Measurements from ENCODE around the gene CRISP3. TPM values are rescaled to one million over a fixed set of nuclear protein-coding genes. Genes with fewer than 3 reads are reported as not detected.

Gene CRISP3
- total and polyA plus RNA-seq, 9 of the 15 experiments (the other 6 are each of a cell fraction or from before 2014, with no cell fraction given), result 0.21 to 2.0 (median 0.58) TPM

- 0 out of 2 replicates have a peak overlapping the region, but pooled peaks have one; percentile 21 for H2AFZ ChIP-seq (ENCODE audit: low read depth, low read length)
- H3K4me2 ChIP-seq (ENCODE audit: insufficient read depth, low read length), result no peak overlapping the region; the same call in 1 of the 2 replicates
- WGBS (ENCODE audit: insufficient coverage, low coverage, missing lambda C conversion rate), result 9% methylated on average over 5 of the region's 5 CpGs
- H3K9me3 ChIP-seq (replicated peaks; ENCODE audit: control insufficient read depth, insufficient read depth, low read depth, low read length), result no peaks in the 10 kb centered on the region; the same call in 1 of the 2 replicates
- H3K36me3 ChIP-seq (ENCODE audit: control insufficient read depth, insufficient read depth, low read length), result no peaks in the 10 kb centered on the region; the same call in 2 of the 3 replicates
- no peak overlapping the region; the same call in 2 of the 3 replicates for H3K27ac ChIP-seq (ENCODE audit: extremely low read depth, low read depth, low read length)
- POLR2A ChIA-PET, result no interaction called here
- no peaks in the 10 kb centered on the region for H4K20me1 ChIP-seq (replicated peaks; ENCODE audit: control insufficient read depth, insufficient read depth, low read length)
- intact Hi-C loops (cut with micrococcal nuclease) (no loop called here), in situ Hi-C loops (cut with MboI) (no loop called here)
- FAIRE-seq (peak; percentile 87), DNase-seq (ENCODE audit: extremely low read depth in 1 of 4, low spot score in 3 of 4) (peak in 2 of 4 experiments; percentile 42 to 78), ATAC-seq (peak; percentile 58)
- H3K79me2 ChIP-seq (ENCODE audit: control insufficient read depth, insufficient read depth, low read length), result no peaks in the 10 kb centered on the region
- no peaks in the 10 kb centered on the region for H3K27me3 ChIP-seq (ENCODE audit: control insufficient read depth in 2 of 2, insufficient read depth in 2 of 2, low read length in 2 of 2)
- CTCF ChIA-PET (ENCODE audit: low intra/inter-chr PET ratio), result no interaction called here
- no peak overlapping the region for H3K4me3 ChIP-seq
- BruUV-seq (replicated peaks), result no TSS peak
- H3K9me1 ChIP-seq (ENCODE audit: control insufficient read depth, insufficient read depth, low read length), result no peaks in the 10 kb centered on the region
- no peak overlapping the region for H3K9ac ChIP-seq (ENCODE audit: insufficient read depth in 1 of 2, low read depth in 2 of 2, low read length in 2 of 2)
- H3K4me1 ChIP-seq (replicated peaks in 1 of 2; ENCODE audit: control insufficient read depth in 2 of 2, insufficient read depth in 2 of 2, low read length in 2 of 2), result peaks cover 8 to 18% of the 10 kb centered on the region in 2 experiments
- TF ChIP-seq MXI1 (IDR thresholded peaks at IDR 0.05; ENCODE audit: low read depth, low read length), result no peak
- TF ChIP-seq FOXM1 (IDR thresholded peaks at IDR 0.05; ENCODE audit: low read depth), result peak; percentile 49
- TF ChIP-seq FOXM1 (CRISPR knock-in tag; IDR thresholded peaks at IDR 0.05; ENCODE audit: low read depth), result no peak
- no peak for TF ChIP-seq ELF1 (tag; IDR thresholded peaks at IDR 0.05)
- peak; percentile 82 to 92 for TF ChIP-seq TRIM24 (IDR thresholded peaks at IDR 0.05)
- TF ChIP-seq MBD1 (CRISPR knock-in tag; IDR thresholded peaks at IDR 0.05), result no peak
- peak; percentile 93 for TF ChIP-seq CHAMP1 (IDR thresholded peaks at IDR 0.05)
- no peak for TF ChIP-seq ZNF274 (IDR thresholded peaks at IDR 0.05; ENCODE audit: borderline replicate concordance, low read depth, low read length)
- TF ChIP-seq RCOR1 (IDR thresholded peaks at IDR 0.05; ENCODE audit: borderline replicate concordance in 1 of 2, low read depth in 2 of 2, low read length in 2 of 2), result peak in 1 of 2 experiments; percentile 75; a peak in 2 of 4 replicates
- peak; percentile 44; the same call in 1 of the 2 replicates for TF ChIP-seq MTA1 (IDR thresholded peaks at IDR 0.05; ENCODE audit: borderline replicate concordance)
- no peak for TF ChIP-seq SRSF9 (IDR thresholded peaks at IDR 0.05; ENCODE audit: borderline replicate concordance, low read depth, low read length)
- peak; percentile 47; the same call in 1 of the 2 replicates for TF ChIP-seq MTA2 (IDR thresholded peaks at IDR 0.05; ENCODE audit: low read depth)
- TF ChIP-seq, protein P1, sequence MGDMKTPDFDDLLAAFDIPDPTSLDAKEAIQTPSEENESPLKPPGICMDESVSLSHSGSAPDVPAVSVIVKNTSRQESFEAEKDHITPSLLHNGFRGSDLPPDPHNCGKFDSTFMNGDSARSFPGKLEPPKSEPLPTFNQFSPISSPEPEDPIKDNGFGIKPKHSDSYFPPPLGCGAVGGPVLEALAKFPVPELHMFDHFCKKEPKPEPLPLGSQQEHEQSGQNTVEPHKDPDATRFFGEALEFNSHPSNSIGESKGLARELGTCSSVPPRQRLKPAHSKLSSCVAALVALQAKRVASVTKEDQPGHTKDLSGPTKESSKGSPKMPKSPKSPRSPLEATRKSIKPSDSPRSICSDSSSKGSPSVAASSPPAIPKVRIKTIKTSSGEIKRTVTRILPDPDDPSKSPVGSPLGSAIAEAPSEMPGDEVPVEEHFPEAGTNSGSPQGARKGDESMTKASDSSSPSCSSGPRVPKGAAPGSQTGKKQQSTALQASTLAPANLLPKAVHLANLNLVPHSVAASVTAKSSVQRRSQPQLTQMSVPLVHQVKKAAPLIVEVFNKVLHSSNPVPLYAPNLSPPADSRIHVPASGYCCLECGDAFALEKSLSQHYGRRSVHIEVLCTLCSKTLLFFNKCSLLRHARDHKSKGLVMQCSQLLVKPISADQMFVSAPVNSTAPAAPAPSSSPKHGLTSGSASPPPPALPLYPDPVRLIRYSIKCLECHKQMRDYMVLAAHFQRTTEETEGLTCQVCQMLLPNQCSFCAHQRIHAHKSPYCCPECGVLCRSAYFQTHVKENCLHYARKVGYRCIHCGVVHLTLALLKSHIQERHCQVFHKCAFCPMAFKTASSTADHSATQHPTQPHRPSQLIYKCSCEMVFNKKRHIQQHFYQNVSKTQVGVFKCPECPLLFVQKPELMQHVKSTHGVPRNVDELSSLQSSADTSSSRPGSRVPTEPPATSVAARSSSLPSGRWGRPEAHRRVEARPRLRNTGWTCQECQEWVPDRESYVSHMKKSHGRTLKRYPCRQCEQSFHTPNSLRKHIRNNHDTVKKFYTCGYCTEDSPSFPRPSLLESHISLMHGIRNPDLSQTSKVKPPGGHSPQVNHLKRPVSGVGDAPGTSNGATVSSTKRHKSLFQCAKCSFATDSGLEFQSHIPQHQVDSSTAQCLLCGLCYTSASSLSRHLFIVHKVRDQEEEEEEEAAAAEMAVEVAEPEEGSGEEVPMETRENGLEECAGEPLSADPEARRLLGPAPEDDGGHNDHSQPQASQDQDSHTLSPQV (IDR thresholded peaks at IDR 0.05), result peak; percentile 78
- peak; percentile 44; the same call in 1 of the 2 replicates for TF ChIP-seq MBD2 (IDR thresholded peaks at IDR 0.05; ENCODE audit: borderline replicate concordance, low read depth)
Observed at GRCh38 chr6:49772285-49772684, 28.1 kb upstream of the CRISP3 start.

Measured in K562 (cell line).